ENCODE measurements around the gene TTLL9.
"Not testable (repeated sequence)": the region's sequence is repeated elsewhere in the genome, so short reads cannot be mapped to it uniquely, and the experiment has no call there.

The TTLL9 gene, protein sequence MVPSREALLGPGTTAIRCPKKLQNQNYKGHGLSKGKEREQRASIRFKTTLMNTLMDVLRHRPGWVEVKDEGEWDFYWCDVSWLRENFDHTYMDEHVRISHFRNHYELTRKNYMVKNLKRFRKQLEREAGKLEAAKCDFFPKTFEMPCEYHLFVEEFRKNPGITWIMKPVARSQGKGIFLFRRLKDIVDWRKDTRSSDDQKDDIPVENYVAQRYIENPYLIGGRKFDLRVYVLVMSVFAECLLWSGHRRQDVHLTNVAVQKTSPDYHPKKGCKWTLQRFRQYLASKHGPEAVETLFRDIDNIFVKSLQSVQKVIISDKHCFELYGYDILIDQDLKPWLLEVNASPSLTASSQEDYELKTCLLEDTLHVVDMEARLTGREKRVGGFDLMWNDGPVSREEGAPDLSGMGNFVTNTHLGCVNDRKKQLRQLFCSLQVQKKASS

GRCh38 chr20:31869942-31870725 lies at the start of gene TTLL9, which contains the start of gene DUSP15:
Gene TTLL9, plus strand, starts transcription at chr20:31870634. Its CDS starts 493 bp downstream, at chr20:31871127.
Gene DUSP15, minus strand, starts transcription at chr20:31870527. Its CDS starts 190 bp downstream, at chr20:31870337.
- no peak for DNase-seq

- DNase-seq: no peak
Observed at GRCh38 chr20:31821427-31821826, 49.0 kb upstream of the TTLL9 start.

DNA sequence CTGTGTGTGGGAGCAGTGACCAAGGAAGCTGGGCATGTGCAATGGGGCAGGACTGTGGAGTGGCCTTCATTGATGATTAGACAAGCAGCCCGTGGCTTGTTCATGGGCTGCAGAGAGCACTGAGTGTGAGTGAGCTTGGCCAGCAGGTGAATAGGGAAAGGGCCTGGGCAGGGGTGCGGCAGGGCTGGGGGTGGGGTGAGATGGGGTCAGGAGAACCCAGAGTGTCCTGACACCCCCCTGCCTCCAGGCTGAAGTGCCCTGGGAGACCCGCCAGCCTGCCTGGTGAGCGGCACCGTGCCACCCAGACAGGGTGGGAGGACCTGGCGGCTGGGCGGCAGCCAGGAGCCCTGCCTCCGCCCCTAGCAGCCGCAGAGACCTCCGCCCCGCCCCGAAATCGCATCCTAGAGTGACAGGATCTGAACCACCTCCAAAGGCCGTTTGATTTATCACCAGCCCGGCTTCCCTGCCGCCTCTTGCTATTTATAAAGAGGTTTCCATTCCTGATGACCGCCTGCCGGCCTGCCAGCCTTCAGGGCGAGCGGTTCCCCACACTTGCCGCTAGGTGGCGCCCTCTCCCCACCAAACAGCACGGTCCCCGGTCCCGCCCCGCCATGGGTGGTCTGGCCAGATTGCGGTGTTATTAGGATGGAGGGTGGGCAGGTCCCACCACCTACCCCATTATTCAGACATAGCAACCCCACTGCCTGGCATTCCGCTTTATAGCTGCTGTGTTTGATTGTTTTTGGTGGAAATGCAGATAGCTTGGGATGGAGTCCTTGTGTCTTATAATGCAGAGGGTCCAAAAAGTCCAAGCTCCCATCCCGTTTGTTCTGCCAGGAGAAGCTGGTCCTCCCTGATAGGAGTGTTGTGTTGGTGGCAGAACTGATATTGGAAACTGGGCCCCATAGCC lies 47.8 kb upstream of the TTLL9 start:
- peak; percentile 79 to 82 for DNase-seq

DNA sequence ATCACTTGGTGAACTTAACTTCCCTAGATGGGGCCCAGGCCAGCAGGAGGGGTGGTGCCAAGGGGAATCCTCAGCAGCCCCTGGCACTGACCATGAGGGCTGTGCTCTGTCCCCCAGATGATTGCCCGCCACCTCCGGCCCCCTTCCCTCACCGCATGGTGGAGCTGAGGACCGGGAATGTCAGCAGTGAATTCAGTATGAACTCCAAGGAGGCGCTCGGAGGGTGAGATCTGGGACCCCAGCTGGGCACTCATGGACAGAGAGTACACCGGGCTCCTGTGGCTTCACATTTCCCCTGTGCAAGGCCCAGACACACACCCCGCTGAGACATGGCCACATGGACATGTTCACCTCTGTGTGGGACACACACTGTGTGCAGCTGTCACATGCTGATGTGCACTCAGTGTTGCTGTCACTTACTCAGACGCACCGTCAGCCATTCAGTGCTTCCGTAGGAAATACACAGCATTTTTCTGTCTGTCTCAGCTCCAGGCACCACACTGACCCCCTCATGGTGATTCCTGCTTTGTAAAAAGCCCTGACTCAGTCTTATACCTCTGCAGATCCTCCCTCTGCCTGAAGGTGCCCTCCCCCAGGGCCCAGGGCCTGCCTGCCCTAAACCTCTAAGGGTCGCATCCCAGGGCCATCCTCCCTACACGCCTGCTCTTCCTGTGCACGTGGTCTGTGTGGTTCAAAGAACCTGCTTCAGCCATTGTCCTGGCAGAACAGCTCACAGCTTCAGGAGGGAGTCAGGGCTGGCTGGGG lies 46.9 kb upstream of the TTLL9 start:
- peak in 1 of 2 experiments; percentile 15 for DNase-seq

- no peak for DNase-seq
Observed at GRCh38 chr20:31824125-31824485, 46.3 kb upstream of the TTLL9 start.

GRCh38 chr20:31824554-31825313 lies 45.7 kb upstream of the TTLL9 start:
- DNase-seq: peak; percentile 32 to 37

GRCh38 chr20:31826074-31826473 lies 44.4 kb upstream of the TTLL9 start:
- no peak for DNase-seq

- DNase-seq: no peak
Observed at GRCh38 chr20:31827059-31827458, 43.4 kb upstream of the TTLL9 start.

GRCh38 chr20:31828016-31828415 lies 42.4 kb upstream of the TTLL9 start:
- not testable (repeated sequence) for DNase-seq

- no peak for DNase-seq
Observed at GRCh38 chr20:31829731-31830130, 40.7 kb upstream of the TTLL9 start.

GRCh38 chr20:31830406-31830981 lies 39.9 kb upstream of the TTLL9 start:
- no peak for DNase-seq

DNA sequence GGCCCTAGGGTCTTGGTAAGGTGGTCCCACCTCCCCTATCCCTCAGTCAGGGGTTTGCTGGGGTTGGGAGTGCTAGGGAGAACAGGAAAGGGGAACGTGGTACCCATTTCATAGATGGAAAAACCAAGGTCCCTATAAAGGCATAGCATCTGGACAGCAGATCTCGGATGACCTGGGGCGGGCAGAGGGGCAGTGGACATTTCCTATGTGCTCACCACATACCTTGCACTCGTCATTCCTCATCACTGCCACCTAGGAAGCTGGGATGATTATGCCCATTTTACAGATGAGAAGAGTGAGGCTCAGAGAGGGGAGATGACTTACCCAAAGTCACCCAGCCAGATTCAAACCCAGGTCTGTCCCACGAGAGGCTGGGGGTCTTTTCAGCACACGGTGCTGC lies 39.2 kb upstream of the TTLL9 start:
- DNase-seq: no peak

GRCh38 chr20:31831771-31832306 lies 38.6 kb upstream of the TTLL9 start:
- no peak for DNase-seq

- peak; percentile 45 to 76 for DNase-seq
Observed at GRCh38 chr20:31833130-31833930, 37.1 kb upstream of the TTLL9 start.

GRCh38 chr20:31833931-31834521 lies 36.4 kb upstream of the TTLL9 start:
- no peak for DNase-seq

- peak; percentile 28 to 29 for DNase-seq
Observed at GRCh38 chr20:31835554-31835953, 34.9 kb upstream of the TTLL9 start.

GRCh38 chr20:31835977-31836852 lies 34.2 kb upstream of the TTLL9 start:
- DNase-seq: peak; percentile 50 to 82
